Mucosa of stomach (tissue), 1 donor: ENCODE data around the gene NET1.
"Not testable (repeated sequence)": the region's sequence is repeated elsewhere in the genome, so short reads cannot be mapped to it uniquely, and the experiment has no call there.

Experiments
- H3K27me3 ChIP-seq: one replicate; pipeline ENCODE4 v1.7.0; 2013; ENCODE audit warnings: mild to moderate bottlenecking, low read length; ENCODE audit not compliant: control insufficient read depth, insufficient read depth
- H3K36me3 ChIP-seq: one replicate; pipeline ENCODE4 v1.7.0; 2013; ENCODE audit warnings: low read length; ENCODE audit not compliant: control insufficient read depth, insufficient read depth
- H3K4me1 ChIP-seq: one replicate; pipeline ENCODE4 v1.7.0; 2013; ENCODE audit warnings: mild to moderate bottlenecking, low read length; ENCODE audit not compliant: control insufficient read depth, insufficient read depth
- H3K4me3 ChIP-seq: one replicate; pipeline ENCODE4 v1.7.0; 2013; ENCODE audit warnings: low read length
- H3K9ac ChIP-seq: one replicate; pipeline ENCODE4 v1.7.0; 2013; ENCODE audit warnings: mild to moderate bottlenecking, low read length, moderate library complexity
- H3K9me3 ChIP-seq: one replicate; pipeline ENCODE4 v1.7.0; 2013; ENCODE audit warnings: mild to moderate bottlenecking, low read length, moderate library complexity; ENCODE audit not compliant: control insufficient read depth
- donor health status: Pancreatic carcinoma.

Gene NET1

DNA sequence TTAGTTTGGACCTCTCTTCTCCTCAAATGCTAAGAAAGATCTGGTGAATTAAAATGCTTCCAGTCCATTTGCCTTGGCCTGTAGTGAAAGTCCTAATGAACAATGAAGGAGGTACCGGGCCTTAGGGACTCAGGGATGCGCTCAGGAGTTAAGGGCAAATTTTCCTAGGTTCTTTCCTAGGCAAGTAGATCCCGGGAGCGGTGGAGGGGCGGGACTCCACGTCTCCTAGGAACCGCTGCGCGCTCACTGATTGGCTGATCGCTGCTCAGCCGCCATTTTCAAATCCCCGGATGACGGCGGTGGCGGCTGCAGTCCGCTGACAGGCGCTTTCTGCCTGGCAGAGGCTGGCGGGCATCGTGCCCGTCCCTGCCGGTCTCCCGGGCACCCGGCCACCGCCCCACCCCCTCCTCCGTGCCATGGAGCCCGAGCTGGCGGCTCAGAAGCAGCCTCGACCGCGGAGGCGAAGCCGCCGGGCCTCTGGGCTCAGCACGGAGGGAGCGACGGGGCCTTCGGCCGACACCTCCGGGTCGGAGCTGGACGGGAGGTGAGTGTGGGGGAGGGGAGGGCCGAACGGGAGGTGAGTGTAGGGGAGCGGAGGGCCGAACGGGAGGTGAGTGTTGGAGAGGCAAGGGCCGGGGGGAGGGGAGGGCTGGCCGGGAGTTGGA, at the start of gene NET1:
Gene NET1, plus strand, starts transcription at position 281 of the 665 bp plus-strand sequence. Its CDS starts 136 bp downstream, at position 417.
- peak within 1 kb of the TSS; percentile 34 for H3K4me3 ChIP-seq
- H3K36me3 ChIP-seq = no peaks in the 10 kb centered on the region
- peak within 1 kb of the TSS; percentile 73 for H3K9ac ChIP-seq
- peaks cover 3% of the 10 kb centered on the region for H3K4me1 ChIP-seq
- H3K27me3 ChIP-seq = peaks cover 5% of the 10 kb centered on the region
- no peaks in the 10 kb centered on the region for H3K9me3 ChIP-seq

DNA sequence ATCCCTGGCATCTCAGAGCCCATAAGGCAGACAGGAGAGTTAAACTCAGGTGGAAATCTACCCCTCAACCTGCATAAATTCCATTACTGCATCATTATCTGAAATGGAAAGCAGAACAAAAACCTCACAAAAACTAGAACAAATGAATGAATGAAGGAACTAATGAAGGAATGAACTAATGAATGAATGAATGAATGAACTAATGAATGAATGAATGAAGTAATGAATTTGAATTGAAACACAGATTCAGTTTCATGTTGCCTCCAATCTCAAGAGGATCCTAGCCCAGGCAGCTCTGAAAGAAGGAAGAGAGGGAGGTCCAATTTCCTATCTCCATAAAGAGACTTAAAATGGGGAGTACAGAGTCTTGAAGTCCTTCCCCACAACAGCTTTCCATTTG, 49.5 kb upstream of the NET1 start:
- Histone ChIP-seq H3K9ac (no peak overlapping the region), H3K9me3 (no peaks in the 10 kb centered on the region), H3K4me3 (no peak overlapping the region), H3K4me1 (peaks cover 5% of the 10 kb centered on the region), H3K27me3 (no peaks in the 10 kb centered on the region), H3K36me3 (no peaks in the 10 kb centered on the region)

DNA sequence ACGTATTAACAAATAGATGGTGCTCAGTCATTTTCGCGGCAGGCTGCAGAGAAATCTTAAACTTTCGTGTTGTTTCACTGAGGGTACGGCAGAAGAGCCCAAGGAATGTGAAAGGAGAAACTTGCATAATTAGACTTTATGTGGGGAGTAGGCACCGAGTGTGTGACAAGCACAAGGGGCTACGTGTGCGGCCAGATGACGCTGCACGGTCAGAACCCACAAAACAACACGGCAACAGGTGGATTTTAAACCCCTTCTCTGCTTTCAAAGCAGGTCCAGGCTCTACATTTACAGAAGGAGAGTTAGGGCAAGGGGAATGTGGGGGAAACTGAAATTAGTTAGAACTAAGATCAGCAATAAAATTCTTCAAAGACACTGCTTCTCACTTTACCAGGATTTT, 48.0 kb upstream of the NET1 start:
- Histone ChIP-seq H3K4me3 (no peak overlapping the region), H3K36me3 (no peaks in the 10 kb centered on the region), H3K4me1 (peaks cover 5% of the 10 kb centered on the region), H3K27me3 (no peaks in the 10 kb centered on the region), H3K9me3 (no peaks in the 10 kb centered on the region), H3K9ac (no peak overlapping the region)

- H3K4me3 ChIP-seq = no peak within 1 kb of the TSS
- H3K4me1 ChIP-seq = peaks cover 5% of the 10 kb centered on the region
- H3K9ac ChIP-seq = no peak within 1 kb of the TSS
- H3K9me3 ChIP-seq = no peaks in the 10 kb centered on the region
- H3K27me3 ChIP-seq = no peaks in the 10 kb centered on the region
- no peaks in the 10 kb centered on the region for H3K36me3 ChIP-seq
These were observed 47.4 kb upstream of the NET1 start, which contains the start of gene UCN3 for GRCh38 chr10:5364890-5365338. UCN3 (plus strand) TSS chr10:5364966; CDS start chr10:5373721, 8,755 bp downstream.

DNA sequence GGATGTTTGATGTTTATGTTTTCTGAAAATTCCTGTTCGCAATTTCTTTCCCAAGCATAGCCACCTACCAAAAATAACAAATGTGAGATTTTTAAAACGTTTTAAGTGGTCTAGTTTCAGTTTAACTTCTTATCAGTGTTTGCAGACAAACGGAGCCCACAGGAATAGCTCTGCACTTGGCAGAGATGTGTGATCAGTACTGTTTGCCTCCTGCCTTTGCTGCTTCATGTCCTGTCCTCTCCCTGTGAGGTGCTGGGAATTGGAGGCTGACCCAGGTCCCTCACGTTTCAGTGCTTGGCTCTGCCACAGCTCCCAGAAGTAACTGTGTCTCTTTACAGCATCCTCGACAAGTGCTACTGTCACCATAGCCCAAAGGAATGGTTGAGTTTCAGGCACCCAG, 46.4 kb upstream of the NET1 start:
- peaks cover 5% of the 10 kb centered on the region for H3K4me1 ChIP-seq
- H3K36me3 ChIP-seq = no peaks in the 10 kb centered on the region
- no peak overlapping the region for H3K9ac ChIP-seq
- H3K4me3 ChIP-seq = no peak overlapping the region
- H3K27me3 ChIP-seq = no peaks in the 10 kb centered on the region
- H3K9me3 ChIP-seq = no peaks in the 10 kb centered on the region

- no peak overlapping the region for H3K4me3 ChIP-seq
- no peak overlapping the region for H3K9ac ChIP-seq
- no peaks in the 10 kb centered on the region for H3K27me3 ChIP-seq
- no peaks in the 10 kb centered on the region for H3K9me3 ChIP-seq
- H3K36me3 ChIP-seq = no peaks in the 10 kb centered on the region
- H3K4me1 ChIP-seq = peaks cover 5% of the 10 kb centered on the region
These were observed 42.8 kb upstream of the NET1 start for GRCh38 chr10:5369362-5370158.

GRCh38 chr10:5370493-5371352, 41.6 kb upstream of the NET1 start:
- Histone ChIP-seq H3K4me1 (no peaks in the 10 kb centered on the region), H3K27me3 (no peaks in the 10 kb centered on the region), H3K4me3 (no peak overlapping the region), H3K36me3 (no peaks in the 10 kb centered on the region), H3K9me3 (no peaks in the 10 kb centered on the region), H3K9ac (no peak overlapping the region)

- H3K27me3 ChIP-seq = no peaks in the 10 kb centered on the region
- H3K4me1 ChIP-seq = no peaks in the 10 kb centered on the region
- H3K4me3 ChIP-seq = no peak overlapping the region
- no peak overlapping the region for H3K9ac ChIP-seq
- no peaks in the 10 kb centered on the region for H3K36me3 ChIP-seq
- no peaks in the 10 kb centered on the region for H3K9me3 ChIP-seq
These were observed 39.0 kb upstream of the NET1 start for GRCh38 chr10:5373307-5373706.

DNA sequence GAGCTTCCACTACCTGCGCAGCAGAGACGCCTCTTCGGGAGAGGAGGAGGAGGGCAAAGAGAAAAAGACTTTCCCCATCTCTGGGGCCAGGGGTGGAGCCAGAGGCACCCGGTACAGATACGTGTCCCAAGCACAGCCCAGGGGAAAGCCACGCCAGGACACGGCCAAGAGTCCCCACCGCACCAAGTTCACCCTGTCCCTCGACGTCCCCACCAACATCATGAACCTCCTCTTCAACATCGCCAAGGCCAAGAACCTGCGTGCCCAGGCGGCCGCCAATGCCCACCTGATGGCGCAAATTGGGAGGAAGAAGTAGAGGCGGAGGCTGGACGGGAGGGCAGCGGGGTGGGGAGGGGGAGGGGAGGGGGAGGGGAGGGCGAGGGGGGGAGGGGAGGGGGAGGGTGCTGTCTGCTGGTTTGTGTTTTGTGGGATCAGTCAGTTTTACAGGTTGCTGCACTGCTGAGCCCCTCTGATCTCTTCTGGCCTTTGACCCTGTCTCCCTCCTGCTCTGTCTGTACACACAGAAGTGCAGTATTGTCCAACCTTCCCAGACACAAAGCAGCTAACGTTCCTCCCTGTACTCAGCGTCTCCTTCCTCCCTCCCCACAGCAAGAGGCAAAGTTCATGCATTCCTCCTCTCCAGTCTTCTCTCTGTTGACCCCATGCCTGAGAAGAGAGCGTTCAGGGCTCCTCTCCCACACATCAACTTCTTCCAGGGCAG, 38.3 kb upstream of the NET1 start:
- Histone ChIP-seq H3K36me3 (no peaks in the 10 kb centered on the region), H3K9ac (no peak overlapping the region), H3K4me3 (no peak overlapping the region), H3K9me3 (no peaks in the 10 kb centered on the region), H3K27me3 (no peaks in the 10 kb centered on the region), H3K4me1 (no peaks in the 10 kb centered on the region)

GRCh38 chr10:5376450-5376849, 35.9 kb upstream of the NET1 start:
- no peaks in the 10 kb centered on the region for H3K4me1 ChIP-seq
- H3K9me3 ChIP-seq = no peaks in the 10 kb centered on the region
- H3K36me3 ChIP-seq = no peaks in the 10 kb centered on the region
- H3K27me3 ChIP-seq = no peaks in the 10 kb centered on the region
- H3K9ac ChIP-seq = no peak overlapping the region
- H3K4me3 ChIP-seq = no peak overlapping the region

- H3K4me1 ChIP-seq, H3K36me3 ChIP-seq, H3K4me3 ChIP-seq, H3K27me3 ChIP-seq, H3K9ac ChIP-seq, H3K9me3 ChIP-seq: not testable (repeated sequence)
These were observed 33.2 kb upstream of the NET1 start for GRCh38 chr10:5379202-5379601.
